Measurements from ENCODE around the gene L3MBTL2.

L3MBTL2 gene

DNA sequence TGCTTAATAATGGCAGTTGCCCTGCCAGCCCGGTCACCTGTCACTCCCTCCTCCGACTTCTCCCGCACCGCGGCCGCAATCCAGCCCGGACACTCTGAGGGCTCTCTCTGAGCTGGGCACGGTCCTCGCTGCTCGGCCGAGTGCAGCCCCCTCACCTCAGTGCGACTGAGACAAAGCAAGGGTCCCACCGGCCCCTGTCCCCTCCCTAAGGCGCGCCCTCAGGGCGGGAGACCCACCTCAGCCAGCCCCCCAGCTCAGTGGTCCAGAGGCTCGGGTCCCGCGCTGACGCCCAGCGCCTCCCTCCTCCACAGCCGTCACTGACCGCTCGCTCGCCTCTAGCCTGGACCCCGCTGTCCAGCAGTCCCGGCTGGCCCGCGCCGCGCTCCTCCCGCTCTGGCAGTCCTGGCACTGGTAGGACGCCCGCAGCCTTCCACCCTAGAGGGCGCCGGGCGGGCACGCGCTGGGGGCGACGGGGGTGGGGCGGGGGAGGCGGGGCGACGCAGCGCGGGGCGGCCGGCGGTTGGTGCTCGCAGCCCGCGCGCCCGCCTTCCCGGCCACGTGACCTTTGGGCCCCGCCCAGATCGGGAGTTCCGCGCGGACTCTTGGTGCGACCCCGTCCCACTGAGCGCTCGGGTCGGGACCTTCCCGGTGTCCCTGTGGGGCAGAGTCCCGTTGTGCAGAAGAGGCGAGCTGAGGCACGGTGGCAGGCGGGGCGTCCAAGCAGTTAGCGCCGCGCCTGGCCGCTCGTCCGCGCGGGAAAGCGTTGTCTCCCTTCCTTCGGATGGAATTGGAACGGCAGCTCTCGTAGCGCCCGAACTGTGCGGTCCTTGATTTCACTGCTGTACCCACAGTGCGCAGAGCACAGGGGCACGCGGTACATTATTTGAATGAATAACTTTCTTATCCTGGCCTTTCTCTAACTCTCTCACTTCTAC, 7.8 kb upstream of the L3MBTL2 start:
- Histone ChIP-seq H3K4me3 (ENCODE audit: severe bottlenecking) (peak overlapping the region; percentile 85), H3K27ac (ENCODE audit: poor library complexity, severe bottlenecking) (no peak overlapping the region), H3K9me3 (ENCODE audit: severe bottlenecking) (no peaks in the 10 kb centered on the region), H3K4me1 (ENCODE audit: insufficient read depth, poor library complexity, severe bottlenecking) (no peaks in the 10 kb centered on the region), H3K36me3 (ENCODE audit: low read depth) (no peaks in the 10 kb centered on the region), H3K27me3 (ENCODE audit: insufficient read depth, poor library complexity, severe bottlenecking) (no peaks in the 10 kb centered on the region)
- no peak for DNase-seq (ENCODE audit: low spot score)
- TF ChIP-seq, protein P1, sequence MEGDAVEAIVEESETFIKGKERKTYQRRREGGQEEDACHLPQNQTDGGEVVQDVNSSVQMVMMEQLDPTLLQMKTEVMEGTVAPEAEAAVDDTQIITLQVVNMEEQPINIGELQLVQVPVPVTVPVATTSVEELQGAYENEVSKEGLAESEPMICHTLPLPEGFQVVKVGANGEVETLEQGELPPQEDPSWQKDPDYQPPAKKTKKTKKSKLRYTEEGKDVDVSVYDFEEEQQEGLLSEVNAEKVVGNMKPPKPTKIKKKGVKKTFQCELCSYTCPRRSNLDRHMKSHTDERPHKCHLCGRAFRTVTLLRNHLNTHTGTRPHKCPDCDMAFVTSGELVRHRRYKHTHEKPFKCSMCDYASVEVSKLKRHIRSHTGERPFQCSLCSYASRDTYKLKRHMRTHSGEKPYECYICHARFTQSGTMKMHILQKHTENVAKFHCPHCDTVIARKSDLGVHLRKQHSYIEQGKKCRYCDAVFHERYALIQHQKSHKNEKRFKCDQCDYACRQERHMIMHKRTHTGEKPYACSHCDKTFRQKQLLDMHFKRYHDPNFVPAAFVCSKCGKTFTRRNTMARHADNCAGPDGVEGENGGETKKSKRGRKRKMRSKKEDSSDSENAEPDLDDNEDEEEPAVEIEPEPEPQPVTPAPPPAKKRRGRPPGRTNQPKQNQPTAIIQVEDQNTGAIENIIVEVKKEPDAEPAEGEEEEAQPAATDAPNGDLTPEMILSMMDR (IDR thresholded peaks at IDR 0.05; ENCODE audit: poor library complexity, severe bottlenecking): peak; percentile 31
- peak; percentile 81 for ATAC-seq (ENCODE audit: low read depth)

DNA sequence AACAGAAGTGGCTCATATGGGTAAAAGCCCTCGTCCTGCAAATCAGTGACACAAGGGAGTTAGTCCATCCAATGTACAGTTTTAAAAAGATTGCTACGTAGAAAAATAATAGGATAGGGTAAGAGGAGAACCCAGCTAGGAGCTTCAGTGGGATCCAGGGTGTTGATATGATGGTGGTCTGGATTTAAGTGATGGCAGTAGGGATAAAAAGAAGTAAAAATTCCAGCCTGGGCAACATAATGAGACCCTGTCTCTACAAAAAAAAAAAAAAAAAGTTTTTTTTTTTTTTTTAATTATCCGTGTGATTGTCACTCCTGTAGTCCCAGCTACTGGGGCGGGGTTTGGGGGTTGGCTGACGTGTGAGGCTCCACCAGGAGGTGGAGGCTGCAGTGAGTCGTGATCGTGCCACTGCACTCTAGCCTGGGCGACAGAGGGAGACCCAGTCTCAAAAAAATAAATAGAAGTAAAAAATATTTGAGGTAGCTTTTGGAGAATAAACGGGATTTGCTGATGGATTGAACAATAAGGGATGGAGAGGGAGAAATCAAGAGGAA, 7.0 kb upstream of the L3MBTL2 start:
- Histone ChIP-seq H3K4me1 (ENCODE audit: insufficient read depth, poor library complexity, severe bottlenecking) (no peaks in the 10 kb centered on the region), H3K36me3 (ENCODE audit: low read depth) (no peaks in the 10 kb centered on the region), H3K4me3 (ENCODE audit: severe bottlenecking) (peak overlapping the region; percentile 85), H3K9me3 (ENCODE audit: severe bottlenecking) (no peaks in the 10 kb centered on the region), H3K27me3 (ENCODE audit: insufficient read depth, poor library complexity, severe bottlenecking) (no peaks in the 10 kb centered on the region), H3K27ac (ENCODE audit: poor library complexity, severe bottlenecking) (no peak overlapping the region)
- DNase-seq (ENCODE audit: low spot score): no peak
- ATAC-seq (ENCODE audit: low read depth): no peak
- TF ChIP-seq, protein P1 (IDR thresholded peaks at IDR 0.05; ENCODE audit: poor library complexity, severe bottlenecking): no peak

DNA sequence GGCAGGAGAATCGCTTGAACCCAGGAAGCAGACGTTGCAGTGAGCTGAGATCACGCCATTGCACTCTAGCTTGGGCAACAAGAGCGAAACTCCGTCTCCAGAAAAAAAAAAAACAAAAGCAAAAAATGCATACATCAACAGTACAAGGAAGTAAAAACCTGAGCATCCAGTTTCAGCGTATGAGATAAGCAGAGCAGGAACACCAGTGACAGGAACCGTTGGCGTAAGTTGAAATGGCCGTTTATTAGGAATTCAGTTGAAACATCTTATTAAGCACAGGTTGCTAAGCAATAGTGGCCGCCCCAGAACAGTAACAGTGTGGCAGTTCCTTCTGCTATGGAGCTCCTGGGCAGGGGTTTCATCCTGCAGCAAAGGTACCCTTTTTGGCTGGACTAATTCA, 4.0 kb upstream of the L3MBTL2 start:
- H3K4me3 ChIP-seq (ENCODE audit: severe bottlenecking): no peak overlapping the region
- H3K27me3 ChIP-seq (ENCODE audit: insufficient read depth, poor library complexity, severe bottlenecking): no peaks in the 10 kb centered on the region
- TF ChIP-seq, protein P1 (IDR thresholded peaks at IDR 0.05; ENCODE audit: poor library complexity, severe bottlenecking): no peak
- DNase-seq (ENCODE audit: low spot score) (no peak), ATAC-seq (ENCODE audit: low read depth) (no peak)
- no peaks in the 10 kb centered on the region for H3K36me3 ChIP-seq (ENCODE audit: low read depth)
- H3K27ac ChIP-seq (ENCODE audit: poor library complexity, severe bottlenecking): no peak overlapping the region
- no peaks in the 10 kb centered on the region for H3K9me3 ChIP-seq (ENCODE audit: severe bottlenecking)
- no peaks in the 10 kb centered on the region for H3K4me1 ChIP-seq (ENCODE audit: insufficient read depth, poor library complexity, severe bottlenecking)

DNA sequence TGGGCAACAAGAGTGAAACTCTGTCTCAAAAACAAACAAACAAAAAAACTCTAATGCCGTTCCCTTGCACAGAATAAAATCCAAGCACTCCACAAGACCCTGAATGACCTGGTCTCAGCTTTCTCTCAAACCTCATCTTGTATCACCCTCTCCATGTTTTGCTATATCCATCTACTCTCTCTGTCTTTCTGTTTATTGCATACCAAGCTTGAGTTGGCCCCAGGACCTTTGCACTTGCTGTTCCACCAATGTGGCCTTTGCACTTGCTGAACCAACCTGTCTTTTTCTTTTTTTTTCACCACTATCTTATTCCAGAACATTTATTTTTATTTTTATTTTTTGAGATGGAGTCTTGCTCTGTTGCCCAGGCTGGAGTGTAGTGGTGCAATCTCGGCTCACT, 2.0 kb upstream of the L3MBTL2 start:
- Histone ChIP-seq H3K27me3 (ENCODE audit: insufficient read depth, poor library complexity, severe bottlenecking) (no peaks in the 10 kb centered on the region), H3K36me3 (ENCODE audit: low read depth) (peaks cover 1% of the 10 kb centered on the region; the same call in 1 of the 2 replicates), H3K27ac (ENCODE audit: poor library complexity, severe bottlenecking) (no peak overlapping the region), H3K4me3 (ENCODE audit: severe bottlenecking) (no peak overlapping the region), H3K9me3 (ENCODE audit: severe bottlenecking) (no peaks in the 10 kb centered on the region), H3K4me1 (ENCODE audit: insufficient read depth, poor library complexity, severe bottlenecking) (no peaks in the 10 kb centered on the region)
- ATAC-seq (ENCODE audit: low read depth): no peak
- no peak for DNase-seq (ENCODE audit: low spot score)
- TF ChIP-seq, protein P1 (IDR thresholded peaks at IDR 0.05; ENCODE audit: poor library complexity, severe bottlenecking): no peak
